GM12891 (cell line): ENCODE measurements around the gene PPT2.

Source experiments
- PAX5 ChIP-seq: IDR thresholded peaks from 2 replicates; pipeline ENCODE4 v1.6.1; 2011; ENCODE audit warnings: low read length, moderate library complexity, mild to moderate bottlenecking; ENCODE audit not compliant: insufficient read depth, severe bottlenecking
- POLR2A ChIP-seq: IDR thresholded peaks from 2 replicates; pipeline ENCODE4 v1.6.1; 2011; ENCODE audit warnings: low read depth, low read length, control low read depth
- POLR2AphosphoS5 ChIP-seq: IDR thresholded peaks from 2 replicates; pipeline ENCODE4 v1.6.1; 2011; ENCODE audit warnings: low read depth, low read length, control low read depth
- SPI1 ChIP-seq: IDR thresholded peaks from 2 replicates; pipeline ENCODE4 v1.6.1; 2011; ENCODE audit warnings: low read depth, low read length, control low read depth
- TAF1 ChIP-seq: IDR thresholded peaks from 2 replicates; pipeline ENCODE4 v1.6.1; 2011; ENCODE audit warnings: low read depth, low read length, control low read depth

- TF ChIP-seq TAF1 (no peak), SPI1 (no peak), POLR2A (no peak), PAX5 (no peak), POLR2AphosphoS5 (no peak)
Observed at GRCh38 chr6:32152769-32153563, 975 bp upstream of the PPT2 start.
